H9 (cell line): ENCODE results near the gene IGSF9B. TPM values are rescaled to one million over a fixed set of nuclear protein-coding genes. Genes with fewer than 3 reads are reported as not detected.

Experiments used
- DNase-seq: peaks from one replicate; pipeline ENCODE4 v3.0.0-alpha.2; 2017
- H2AFZ ChIP-seq: one replicate; pipeline ENCODE4 v1.6.1; 2013; ENCODE audit warnings: mild to moderate bottlenecking, low read length, control low read depth, moderate library complexity
- H2AK5ac ChIP-seq: 2 replicates; pipeline ENCODE4 v1.6.1; 2013; ENCODE audit warnings: low read length, control low read depth, mixed read lengths; ENCODE audit not compliant: insufficient read length
- H2BK120ac ChIP-seq: one replicate; pipeline ENCODE4 v1.6.1; 2013; ENCODE audit warnings: low read depth, mild to moderate bottlenecking, low read length, control low read depth, inconsistent platforms; ENCODE audit not compliant: poor library complexity, severe bottlenecking
- H2BK12ac ChIP-seq: 2 replicates; pipeline ENCODE4 v1.6.1; 2013; ENCODE audit warnings: low read length, control low read depth, mixed read lengths, low read depth; ENCODE audit not compliant: insufficient read length
- H2BK15ac ChIP-seq: 2 replicates; pipeline ENCODE4 v1.6.1; 2013; ENCODE audit warnings: low read depth, low read length, control low read depth
- H2BK20ac ChIP-seq: one replicate; pipeline ENCODE4 v1.6.1; 2013; ENCODE audit warnings: low read depth, mild to moderate bottlenecking, low read length, control low read depth, inconsistent platforms; ENCODE audit not compliant: poor library complexity, severe bottlenecking
- H2BK5ac ChIP-seq: 2 replicates; pipeline ENCODE4 v1.6.1; 2013; ENCODE audit warnings: low read length, control low read depth, mixed read lengths; ENCODE audit not compliant: insufficient read length
- H3K14ac ChIP-seq: 2 replicates; pipeline ENCODE4 v1.6.1; 2013; ENCODE audit warnings: low read length, control low read depth; ENCODE audit not compliant: insufficient read depth
- H3K18ac ChIP-seq: 2 replicates; pipeline ENCODE4 v1.6.1; 2013; ENCODE audit warnings: low read depth, mild to moderate bottlenecking, mixed read lengths, low read length, control low read depth; ENCODE audit not compliant: insufficient read length
- H3K23ac ChIP-seq: 2 replicates; pipeline ENCODE4 v1.6.1; 2013; ENCODE audit warnings: low read length, control low read depth, mixed read lengths, low read depth; ENCODE audit not compliant: insufficient read length
- H3K23me2 ChIP-seq: 2 replicates; pipeline ENCODE4 v1.6.1; 2013; ENCODE audit warnings: low read depth, mild to moderate bottlenecking, mixed read lengths, low read length, control low read depth; ENCODE audit not compliant: insufficient read length, poor library complexity, severe bottlenecking
- H3K27ac ChIP-seq: 2 replicates; pipeline ENCODE4 v1.5.1; 2013; ENCODE audit warnings: low read length, control low read depth, mixed read lengths, low read depth; ENCODE audit not compliant: insufficient read length
- H3K27me3 ChIP-seq: 2 replicates; pipeline ENCODE4 v1.6.1; 2013; ENCODE audit warnings: low read length, control low read depth, inconsistent platforms; ENCODE audit not compliant: insufficient read depth
- H3K4ac ChIP-seq: 2 replicates; pipeline ENCODE4 v1.6.1; 2013; ENCODE audit warnings: low read depth, mild to moderate bottlenecking, control low read depth, inconsistent platforms, low read length, moderate library complexity
- H3K4me1 ChIP-seq: 2 replicates; pipeline ENCODE4 v1.6.1; 2013; ENCODE audit warnings: low read length, control low read depth, inconsistent platforms; ENCODE audit not compliant: insufficient read depth
- H3K4me2 ChIP-seq: 2 replicates; pipeline ENCODE4 v1.6.1; 2013; ENCODE audit warnings: low read length, control low read depth, mixed read lengths; ENCODE audit not compliant: insufficient read length, insufficient read depth
- H3K56ac ChIP-seq: 2 replicates; pipeline ENCODE4 v1.6.1; 2013; ENCODE audit warnings: low read depth, mild to moderate bottlenecking, mixed read lengths, low read length, control low read depth; ENCODE audit not compliant: insufficient read length
- H3K79me1 ChIP-seq: 2 replicates; pipeline ENCODE4 v1.6.1; 2013; ENCODE audit warnings: low read depth, mild to moderate bottlenecking, moderate library complexity, low read length, control low read depth, inconsistent platforms; ENCODE audit not compliant: insufficient read depth, poor library complexity, severe bottlenecking
- H3K79me2 ChIP-seq: 2 replicates; pipeline ENCODE4 v1.6.1; 2013; ENCODE audit warnings: low read length, control low read depth, inconsistent platforms; ENCODE audit not compliant: insufficient read depth
- H3K9ac ChIP-seq: 2 replicates; pipeline ENCODE4 v1.6.1; 2013; ENCODE audit warnings: low read length, control low read depth, mixed read lengths; ENCODE audit not compliant: insufficient read length; ENCODE audit errors: extremely low read depth
- H3K9me3 ChIP-seq: one replicate; pipeline ENCODE4 v1.6.1; 2013; ENCODE audit warnings: low read depth, low read length, inconsistent platforms; ENCODE audit not compliant: control insufficient read depth
- H3T11ph ChIP-seq: one replicate; pipeline ENCODE4 v1.6.1; 2013; ENCODE audit warnings: mild to moderate bottlenecking, low read length, control low read depth, inconsistent platforms
- H4K20me1 ChIP-seq: one replicate; pipeline ENCODE4 v1.6.1; 2013; ENCODE audit not compliant: control insufficient read depth, insufficient read length, insufficient read depth
- H4K5ac ChIP-seq: 2 replicates; pipeline ENCODE4 v1.6.1; 2013; ENCODE audit warnings: low read depth, mild to moderate bottlenecking, mixed read lengths, low read length, control low read depth; ENCODE audit not compliant: insufficient read length
- H4K8ac ChIP-seq: replicated peaks from 2 replicates; pipeline ENCODE4 v1.6.1; 2013; ENCODE audit warnings: low read length, control low read depth, mixed read lengths, low read depth; ENCODE audit not compliant: insufficient read length
- H4K91ac ChIP-seq: 2 replicates; pipeline ENCODE4 v1.6.1; 2013; ENCODE audit warnings: low read depth, mild to moderate bottlenecking, moderate library complexity, mixed read lengths, low read length, control low read depth; ENCODE audit not compliant: insufficient read length
- H3K27ac Mint-ChIP-seq, 3 experiments: 2 replicates in 2 of 3; 3 replicates in 1 of 3; pipeline ENCODE4 v1.8.0; 2020 to 2021; ENCODE audit warnings: mixed read lengths in 3 of 3, mild to moderate bottlenecking in 1 of 3, moderate library complexity in 1 of 3
- H3K27me3 Mint-ChIP-seq: 2 replicates; pipeline ENCODE4 v1.8.0; 2021; ENCODE audit warnings: low read depth, mild to moderate bottlenecking, moderate library complexity, mixed read lengths
- H3K36me3 Mint-ChIP-seq, 3 experiments: 2 replicates in 2 of 3; 3 replicates in 1 of 3; pipeline ENCODE4 v1.8.0; 2020 to 2021; ENCODE audit warnings: low read depth in 3 of 3, mixed read lengths in 3 of 3; ENCODE audit not compliant: insufficient read depth in 1 of 3
- H3K4me1 Mint-ChIP-seq, 2 experiments: 2 replicates each; pipeline ENCODE4 v1.8.0; 2020; ENCODE audit warnings: mixed read lengths in 2 of 2
- H3K4me3 Mint-ChIP-seq, 2 experiments: 2 replicates in 1 of 2; 3 replicates in 1 of 2; pipeline ENCODE4 v1.8.0; 2020 to 2021; ENCODE audit warnings: mild to moderate bottlenecking in 2 of 2, mixed read lengths in 2 of 2, moderate library complexity in 1 of 2
- H3K9me3 Mint-ChIP-seq, 2 experiments: 2 replicates in 1 of 2; 3 replicates in 1 of 2; pipeline ENCODE4 v1.8.0; 2020; ENCODE audit warnings: mild to moderate bottlenecking in 2 of 2, mixed read lengths in 2 of 2, moderate library complexity in 1 of 2
- CTCF ChIP-seq: fragments of 200-600 bp; sonication (generic); conservative IDR thresholded peaks from 3 replicates; pipeline ENCODE4 v1.8.0; 2021; ENCODE audit warnings: antibody characterized with exemption, mild to moderate bottlenecking
- WGBS: extraction: QIAGEN DNeasy Blood & Tissue Kit; methylation state at CpG from one replicate; pipeline ENCODE4 v1.1.7; 2013; ENCODE audit warnings: missing lambda C conversion rate, low lambda C conversion rate, mixed read lengths; ENCODE audit not compliant: insufficient read length; ENCODE audit errors: extremely low coverage; 5-methylcytosine and 5-hydroxymethylcytosine counted together
- total RNA-seq: library from RNA; stranded (reverse); gene quantifications from 2 replicates; pipeline ENCODE4 v1.2.1, GENCODE V29; 2021

Gene IGSF9B
- total RNA-seq, 1 experiment from 2014 or later: 25.7 TPM

GRCh38 chr11:133965031-133965601 is 8.3 kb upstream of the IGSF9B start:
- no peak overlapping the region for H2BK120ac ChIP-seq
- Mint-ChIP-seq H3K9me3 (peaks cover 0 to 6% of the 10 kb centered on the region in 2 experiments; a peak in 3 of 5 replicates), H3K36me3 (no peaks in the 10 kb centered on the region; a peak in 1 of 7 replicates), H3K4me1 (peaks cover 2 to 13% of the 10 kb centered on the region in 2 experiments), H3K27me3 (peaks cover 59% of the 10 kb centered on the region), H3K27ac (no peak overlapping the region), H3K4me3 (no peak overlapping the region)
- H2AK5ac ChIP-seq: no peak overlapping the region
- H3K79me2 ChIP-seq: no peaks in the 10 kb centered on the region
- DNase-seq: no peak
- H3T11ph ChIP-seq: no peak overlapping the region
- no peak overlapping the region for H3K23ac ChIP-seq
- H4K5ac ChIP-seq: no peak overlapping the region
- H3K4me1 ChIP-seq: no peaks in the 10 kb centered on the region
- H2BK15ac ChIP-seq: no peak overlapping the region
- no peak overlapping the region for H3K4me2 ChIP-seq
- H3K14ac ChIP-seq: no peak overlapping the region
- no CpG with 5 or more reads among the region's 10 CpGs for WGBS
- no peak overlapping the region for H3K27ac ChIP-seq
- H4K91ac ChIP-seq: no peak overlapping the region
- no peaks in the 10 kb centered on the region for H3K9me3 ChIP-seq
- H2BK12ac ChIP-seq: no peak overlapping the region
- TF ChIP-seq CTCF: no peak
- H4K20me1 ChIP-seq: peaks cover 3% of the 10 kb centered on the region
- H3K4ac ChIP-seq: no peak overlapping the region
- H4K8ac ChIP-seq: no peak overlapping the region
- no peak overlapping the region for H3K9ac ChIP-seq
- no peaks in the 10 kb centered on the region; the same call in 1 of the 2 replicates for H3K27me3 ChIP-seq
- no peak overlapping the region for H2BK20ac ChIP-seq
- no peaks in the 10 kb centered on the region for H3K79me1 ChIP-seq
- H3K56ac ChIP-seq: no peak overlapping the region
- H3K23me2 ChIP-seq: no peaks in the 10 kb centered on the region
- H3K18ac ChIP-seq: no peak overlapping the region
- H2AFZ ChIP-seq: no peak overlapping the region
- H2BK5ac ChIP-seq: no peak overlapping the region
